GM12891 (cell line): ENCODE data around the gene CTBP2.

Source experiments
- POLR2A ChIP-seq: IDR thresholded peaks from 2 replicates; pipeline ENCODE4 v1.6.1; 2011; ENCODE audit warnings: low read depth, low read length, control low read depth
- SPI1 ChIP-seq: IDR thresholded peaks from 2 replicates; pipeline ENCODE4 v1.6.1; 2011; ENCODE audit warnings: low read depth, low read length, control low read depth

GRCh38 chr10:125081931-125082330 is 78.4 kb downstream of the CTBP2 start:
- TF ChIP-seq SPI1 (no peak), POLR2A (no peak)
